Natural killer cell (primary cell): ENCODE results near the gene MLPH. TPM values are rescaled to one million over a fixed set of nuclear protein-coding genes. Genes with fewer than 3 reads are reported as not detected.

Source experiments
- ATAC-seq, 3 donors: fragments of 150-1000 bp in 2 of 3; fragments of 200-7000 bp in 1 of 3; cut with Tn5 transposase; 1 replicate in 1 of 3; 2 replicates in 2 of 3; pipeline ENCODE4 v1.10.0; 2021; ENCODE audit warnings: mild to moderate bottlenecking in 2 of 3, moderate library complexity in 2 of 3
- DNase-seq, 2 donors: peaks; one replicate each; pipeline versions ENCODE4 v3.0.0 to v3.0.0-alpha.2; 2013 to 2021; ENCODE audit warnings: mixed read lengths in 1 of 2
- H3K27ac ChIP-seq: one replicate; pipeline ENCODE4 v1.5.1; 2013; ENCODE audit warnings: mild to moderate bottlenecking, low read length
- H3K27me3 ChIP-seq: one replicate; pipeline ENCODE4 v1.6.1; 2013; ENCODE audit warnings: low read length; ENCODE audit not compliant: control insufficient read depth, insufficient read depth
- H3K36me3 ChIP-seq: one replicate; pipeline ENCODE4 v1.6.1; 2013; ENCODE audit warnings: low read length; ENCODE audit not compliant: control insufficient read depth, insufficient read depth
- H3K4me1 ChIP-seq: one replicate; pipeline ENCODE4 v1.6.1; 2013; ENCODE audit warnings: low read length; ENCODE audit not compliant: control insufficient read depth, insufficient read depth
- H3K4me3 ChIP-seq: one replicate; pipeline ENCODE4 v1.5.1; 2013; ENCODE audit warnings: low read length
- H3K9me3 ChIP-seq: one replicate; pipeline ENCODE4 v1.6.1; 2013; ENCODE audit warnings: low read length; ENCODE audit not compliant: control insufficient read depth, insufficient read depth
- H3K27ac Mint-ChIP-seq, 2 donors: one replicate each; pipeline ENCODE4 v1.8.0; 2022; ENCODE audit warnings: mild to moderate bottlenecking in 2 of 2, mixed read lengths in 2 of 2, moderate library complexity in 1 of 2
- H3K27me3 Mint-ChIP-seq, 2 donors: one replicate each; pipeline ENCODE4 v1.8.0; 2022; ENCODE audit warnings: low read depth in 2 of 2, mixed read lengths in 2 of 2
- H3K36me3 Mint-ChIP-seq: one replicate; pipeline ENCODE4 v1.8.0; 2022; ENCODE audit warnings: mixed read lengths
- H3K4me1 Mint-ChIP-seq, 2 donors: one replicate each; pipeline ENCODE4 v1.8.0; 2022; ENCODE audit warnings: mixed read lengths in 2 of 2
- H3K4me3 Mint-ChIP-seq: one replicate; pipeline ENCODE4 v1.8.0; 2022; ENCODE audit warnings: mild to moderate bottlenecking, moderate library complexity, mixed read lengths
- H3K9me3 Mint-ChIP-seq, 2 donors: one replicate each; pipeline ENCODE4 v1.8.0; 2022; ENCODE audit warnings: mixed read lengths in 2 of 2
- WGBS: methylation state at CpG from one replicate; pipeline ENCODE4 v1.1.7; 2013; ENCODE audit warnings: missing lambda C conversion rate; ENCODE audit not compliant: insufficient coverage; 5-methylcytosine and 5-hydroxymethylcytosine counted together
- intact Hi-C: fragments of 100-400 bp; cut with micrococcal nuclease; formaldehyde crosslinking; loops from one replicate; pipeline ENCODE4 v1.14.2; 2022
- total RNA-seq, 4 donors: library from RNA; stranded (reverse); fragments of 120-200 nt in 1 of 4; gene quantifications; one replicate each; pipeline versions ENCODE4 v1.2.3 to v1.2.4, GENCODE V29; 2013 to 2022
- TF ChIP-seq, protein P1 (sequence below): fragments of 200-600 bp; IDR thresholded peaks from one replicate; pipeline ENCODE4 v1.8.0; 2022; ENCODE audit warnings: antibody characterized with exemption

MLPH gene
- total RNA-seq, 3 donors from 2014 or later (not counting 1 experiment from before 2014, with no cell fraction given): not detected

DNA sequence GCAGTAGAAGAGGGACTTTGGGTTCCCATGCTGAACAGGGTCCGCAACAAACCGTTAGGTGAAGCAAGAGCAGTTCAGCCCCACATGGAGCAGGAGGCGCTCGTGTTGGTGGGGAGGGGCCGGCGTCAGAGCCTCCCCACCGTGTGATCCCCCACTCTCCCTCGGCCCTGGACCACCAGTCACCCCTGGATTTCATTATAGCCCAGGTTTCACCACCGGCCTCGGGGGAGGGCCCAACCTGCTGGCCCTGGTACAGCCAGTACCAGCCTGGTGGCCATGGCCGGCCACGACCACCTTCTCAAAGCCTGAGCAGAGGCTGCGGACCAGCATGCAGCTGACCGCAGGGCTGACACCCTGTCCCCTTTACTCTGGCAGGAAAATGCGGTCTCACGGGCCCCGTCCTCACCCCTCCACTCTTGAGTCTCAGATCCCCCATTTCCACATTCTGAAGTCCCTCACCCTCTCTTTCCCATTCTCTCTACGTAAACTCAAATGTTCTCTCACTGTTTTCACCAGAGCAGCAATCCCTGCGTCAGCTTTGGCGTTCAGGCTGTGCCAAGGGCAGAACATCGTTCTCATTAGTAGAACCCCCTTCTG is 8.6 kb downstream of the MLPH start:
- Histone ChIP-seq H3K27me3 (no peaks in the 10 kb centered on the region), H3K27ac (no peak overlapping the region), H3K4me1 (no peaks in the 10 kb centered on the region), H3K4me3 (no peak overlapping the region), H3K9me3 (peaks cover 11% of the 10 kb centered on the region), H3K36me3 (no peaks in the 10 kb centered on the region)
- TF ChIP-seq, protein P1, sequence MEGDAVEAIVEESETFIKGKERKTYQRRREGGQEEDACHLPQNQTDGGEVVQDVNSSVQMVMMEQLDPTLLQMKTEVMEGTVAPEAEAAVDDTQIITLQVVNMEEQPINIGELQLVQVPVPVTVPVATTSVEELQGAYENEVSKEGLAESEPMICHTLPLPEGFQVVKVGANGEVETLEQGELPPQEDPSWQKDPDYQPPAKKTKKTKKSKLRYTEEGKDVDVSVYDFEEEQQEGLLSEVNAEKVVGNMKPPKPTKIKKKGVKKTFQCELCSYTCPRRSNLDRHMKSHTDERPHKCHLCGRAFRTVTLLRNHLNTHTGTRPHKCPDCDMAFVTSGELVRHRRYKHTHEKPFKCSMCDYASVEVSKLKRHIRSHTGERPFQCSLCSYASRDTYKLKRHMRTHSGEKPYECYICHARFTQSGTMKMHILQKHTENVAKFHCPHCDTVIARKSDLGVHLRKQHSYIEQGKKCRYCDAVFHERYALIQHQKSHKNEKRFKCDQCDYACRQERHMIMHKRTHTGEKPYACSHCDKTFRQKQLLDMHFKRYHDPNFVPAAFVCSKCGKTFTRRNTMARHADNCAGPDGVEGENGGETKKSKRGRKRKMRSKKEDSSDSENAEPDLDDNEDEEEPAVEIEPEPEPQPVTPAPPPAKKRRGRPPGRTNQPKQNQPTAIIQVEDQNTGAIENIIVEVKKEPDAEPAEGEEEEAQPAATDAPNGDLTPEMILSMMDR: no peak
- H3K4me1 Mint-ChIP-seq: peaks cover 0 to under 1% of the 10 kb centered on the region in 2 donors
- intact Hi-C loops: no loop called here
- H3K27me3 Mint-ChIP-seq: peaks cover 24 to 41% of the 10 kb centered on the region in 2 donors
- no peaks in the 10 kb centered on the region for H3K36me3 Mint-ChIP-seq
- 83% methylated on average over 21 of the region's 21 CpGs for WGBS
- no peak for ATAC-seq
- no peaks in the 10 kb centered on the region for H3K9me3 Mint-ChIP-seq
- H3K27ac Mint-ChIP-seq: no peak overlapping the region
- DNase-seq: no peak
- H3K4me3 Mint-ChIP-seq: no peak overlapping the region

DNA sequence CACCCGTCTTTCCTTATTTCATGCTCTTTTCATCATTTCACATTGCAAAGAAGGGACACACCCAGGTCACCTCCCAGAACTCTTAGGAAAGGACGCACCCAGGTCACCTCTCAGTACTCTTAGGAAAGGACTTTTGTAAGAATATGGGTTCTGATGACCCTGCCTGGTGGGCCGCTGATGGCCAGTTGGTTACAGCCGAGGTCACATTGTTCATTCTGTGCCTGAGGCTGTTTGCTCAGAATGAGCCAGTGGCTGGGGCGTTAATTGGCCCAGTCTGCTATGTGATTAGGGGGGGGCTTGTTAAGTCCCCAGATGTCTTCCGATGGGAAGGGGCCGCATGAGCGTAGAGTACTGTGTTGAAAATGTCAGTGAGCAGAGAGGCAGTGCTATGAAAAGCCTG is 9.4 kb downstream of the MLPH start:
- peaks cover 0 to 7% of the 10 kb centered on the region in 2 donors for H3K4me1 Mint-ChIP-seq
- no peak overlapping the region for H3K27ac Mint-ChIP-seq
- H3K9me3 ChIP-seq: peaks cover 8% of the 10 kb centered on the region
- DNase-seq (no peak), ATAC-seq (no peak)
- H3K27ac ChIP-seq: no peak overlapping the region
- no peaks in the 10 kb centered on the region for H3K4me1 ChIP-seq
- intact Hi-C loops: no loop called here
- no peaks in the 10 kb centered on the region for H3K27me3 ChIP-seq
- no peaks in the 10 kb centered on the region for H3K36me3 Mint-ChIP-seq
- WGBS: 73% methylated on average over 8 of the region's 8 CpGs
- H3K4me3 Mint-ChIP-seq: no peak overlapping the region
- H3K9me3 Mint-ChIP-seq: no peaks in the 10 kb centered on the region
- H3K27me3 Mint-ChIP-seq: peaks cover 30 to 46% of the 10 kb centered on the region in 2 donors
- no peak overlapping the region for H3K4me3 ChIP-seq
- no peaks in the 10 kb centered on the region for H3K36me3 ChIP-seq
- TF ChIP-seq, protein P1: no peak

DNA sequence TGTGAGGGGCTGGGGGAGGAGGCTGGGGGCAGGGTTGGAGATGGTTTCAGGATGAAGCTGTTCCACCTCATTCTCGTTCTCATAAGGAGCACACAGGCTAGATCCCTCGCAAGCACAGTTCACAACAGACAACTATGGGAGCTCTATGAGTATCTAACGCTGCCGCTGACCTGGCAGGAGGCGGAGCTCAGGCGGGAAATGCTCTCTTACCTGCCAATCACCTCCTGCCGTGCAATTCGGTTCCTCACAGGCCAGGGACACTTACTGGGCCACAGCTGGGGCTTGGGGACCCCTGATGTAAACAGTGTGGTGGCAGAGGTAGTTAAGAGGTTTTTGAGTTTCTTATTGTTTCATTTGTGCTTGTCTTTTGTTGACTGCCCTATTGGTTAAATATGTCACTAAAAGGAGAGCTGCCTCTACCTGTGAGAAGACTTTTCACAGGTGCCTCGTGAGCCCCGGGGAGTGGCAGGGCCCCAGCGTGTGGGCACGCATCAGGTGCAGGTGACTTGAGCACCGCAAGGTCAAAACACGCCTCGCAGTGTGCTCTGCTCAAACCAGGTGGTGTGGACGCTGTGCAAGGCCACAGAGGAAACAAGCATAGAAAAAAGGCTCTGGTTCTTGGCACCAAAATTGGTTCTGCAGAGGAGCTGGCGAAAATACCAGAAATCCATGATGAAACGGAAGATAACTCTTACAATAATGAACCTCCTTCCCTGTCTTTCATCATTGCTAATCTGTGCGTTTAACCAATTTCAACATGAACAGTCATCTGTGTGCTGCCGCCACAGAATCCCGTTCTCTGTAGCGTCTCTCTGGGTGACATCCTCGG is 10.2 kb downstream of the MLPH start:
- H3K27me3 Mint-ChIP-seq: peaks cover 34 to 47% of the 10 kb centered on the region in 2 donors
- no peak overlapping the region for H3K4me3 ChIP-seq
- H3K36me3 Mint-ChIP-seq: no peaks in the 10 kb centered on the region
- H3K27ac ChIP-seq: no peak overlapping the region
- no peak overlapping the region for H3K4me3 Mint-ChIP-seq
- no peaks in the 10 kb centered on the region for H3K4me1 ChIP-seq
- TF ChIP-seq, protein P1: no peak
- H3K36me3 ChIP-seq: no peaks in the 10 kb centered on the region
- no peaks in the 10 kb centered on the region for H3K9me3 ChIP-seq
- no peak for DNase-seq
- 89% methylated on average over 23 of the region's 23 CpGs for WGBS
- no peak for ATAC-seq
- no peaks in the 10 kb centered on the region for H3K27me3 ChIP-seq
- H3K27ac Mint-ChIP-seq: no peak overlapping the region
- peaks cover 0 to 7% of the 10 kb centered on the region in 2 donors for H3K4me1 Mint-ChIP-seq
- intact Hi-C loops: no loop called here
- H3K9me3 Mint-ChIP-seq: no peaks in the 10 kb centered on the region
